H1 (cell line): ENCODE results near the gene KLK7. TPM values are rescaled to one million over a fixed set of nuclear protein-coding genes. Genes with fewer than 3 reads are reported as not detected.

Experiments
- polyA plus RNA-seq, 7 experiments: library from polyadenylated mRNA; depleted of rRNA in 3 of 7; stranded (reverse) in 5 of 7; unstranded in 2 of 7; fragments of >200 nt in 5 of 7; fragments of 200-250 nt in 2 of 7; gene quantifications; 1 replicate in 5 of 7; 2 replicates in 1 of 7; 4 replicates in 1 of 7; pipeline versions ENCODE4 v1.2.1 to v1.2.3, GENCODE V29; 2011 to 2013; ENCODE audit warnings: missing spikeins in 2 of 7, mixed read lengths in 2 of 7
- total RNA-seq: library from RNA; stranded (reverse); fragmentation: NEBNext Ultra II Directional; extraction: Animal tissue kit (Norgen Biotek cat#: 25700); gene quantifications from 2 replicates; pipeline ENCODE4 v1.2.1, GENCODE V29; 2021
- TF ChIP-seq, protein P1 (sequence below): IDR thresholded peaks from 2 replicates; pipeline ENCODE4 v1.6.1; 2012; ENCODE audit warnings: low read length, inconsistent platforms

The KLK7 gene
- total and polyA plus RNA-seq, 2 of the 8 experiments (the other 6 are each of a cell fraction or from before 2014, with no cell fraction given), result 0.73 to 1.4 TPM

DNA sequence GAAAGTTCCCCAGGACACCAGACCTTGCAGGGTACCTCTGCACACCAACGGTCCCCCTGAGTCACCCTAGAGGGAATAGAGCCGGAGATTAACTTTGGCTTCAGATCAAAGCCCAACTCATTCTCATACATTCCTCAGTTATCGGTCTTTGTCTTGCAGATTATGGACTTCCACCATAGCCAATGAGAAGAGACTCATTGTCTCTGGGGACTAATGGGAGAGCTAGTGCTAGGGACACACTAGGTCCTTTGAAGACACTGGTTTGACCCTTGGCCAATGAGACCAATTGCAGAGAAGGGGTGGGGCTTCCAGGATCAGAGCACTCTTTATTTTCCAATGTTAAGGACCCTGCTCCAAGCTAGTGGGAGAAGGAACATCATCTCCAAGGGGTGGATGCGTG, 6.1 kb downstream of the KLK7 start (continued):
- TF ChIP-seq, protein P1, sequence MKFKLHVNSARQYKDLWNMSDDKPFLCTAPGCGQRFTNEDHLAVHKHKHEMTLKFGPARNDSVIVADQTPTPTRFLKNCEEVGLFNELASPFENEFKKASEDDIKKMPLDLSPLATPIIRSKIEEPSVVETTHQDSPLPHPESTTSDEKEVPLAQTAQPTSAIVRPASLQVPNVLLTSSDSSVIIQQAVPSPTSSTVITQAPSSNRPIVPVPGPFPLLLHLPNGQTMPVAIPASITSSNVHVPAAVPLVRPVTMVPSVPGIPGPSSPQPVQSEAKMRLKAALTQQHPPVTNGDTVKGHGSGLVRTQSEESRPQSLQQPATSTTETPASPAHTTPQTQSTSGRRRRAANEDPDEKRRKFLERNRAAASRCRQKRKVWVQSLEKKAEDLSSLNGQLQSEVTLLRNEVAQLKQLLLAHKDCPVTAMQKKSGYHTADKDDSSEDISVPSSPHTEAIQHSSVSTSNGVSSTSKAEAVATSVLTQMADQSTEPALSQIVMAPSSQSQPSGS, result no peak
